Suprapubic skin (tissue), 3 donors: Measurements from ENCODE around the gene SKIC8.

Source experiments
- POLR2A ChIP-seq, 2 donors: fragments of 450-650 bp; IDR thresholded peaks; one replicate each; pipeline ENCODE4 v1.6.1; 2017; ENCODE audit warnings: antibody characterized with exemption in 2 of 2, mild to moderate bottlenecking in 2 of 2, moderate library complexity in 2 of 2
- TF ChIP-seq, protein P1 (sequence below), 2 donors: fragments of 200-600 bp in 1 of 2; fragments of 450-650 bp in 1 of 2; sonication (generic) in 1 of 2; IDR thresholded peaks; one replicate each; pipeline ENCODE4 v1.5.1; 2016 to 2019; ENCODE audit warnings: antibody characterized with exemption in 2 of 2, mild to moderate bottlenecking in 1 of 2, moderate library complexity in 1 of 2

- TF ChIP-seq, protein P1, sequence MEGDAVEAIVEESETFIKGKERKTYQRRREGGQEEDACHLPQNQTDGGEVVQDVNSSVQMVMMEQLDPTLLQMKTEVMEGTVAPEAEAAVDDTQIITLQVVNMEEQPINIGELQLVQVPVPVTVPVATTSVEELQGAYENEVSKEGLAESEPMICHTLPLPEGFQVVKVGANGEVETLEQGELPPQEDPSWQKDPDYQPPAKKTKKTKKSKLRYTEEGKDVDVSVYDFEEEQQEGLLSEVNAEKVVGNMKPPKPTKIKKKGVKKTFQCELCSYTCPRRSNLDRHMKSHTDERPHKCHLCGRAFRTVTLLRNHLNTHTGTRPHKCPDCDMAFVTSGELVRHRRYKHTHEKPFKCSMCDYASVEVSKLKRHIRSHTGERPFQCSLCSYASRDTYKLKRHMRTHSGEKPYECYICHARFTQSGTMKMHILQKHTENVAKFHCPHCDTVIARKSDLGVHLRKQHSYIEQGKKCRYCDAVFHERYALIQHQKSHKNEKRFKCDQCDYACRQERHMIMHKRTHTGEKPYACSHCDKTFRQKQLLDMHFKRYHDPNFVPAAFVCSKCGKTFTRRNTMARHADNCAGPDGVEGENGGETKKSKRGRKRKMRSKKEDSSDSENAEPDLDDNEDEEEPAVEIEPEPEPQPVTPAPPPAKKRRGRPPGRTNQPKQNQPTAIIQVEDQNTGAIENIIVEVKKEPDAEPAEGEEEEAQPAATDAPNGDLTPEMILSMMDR (IDR thresholded peaks at IDR 0.05): no peak
- no peak for TF ChIP-seq POLR2A (IDR thresholded peaks at IDR 0.05)
Observed at GRCh38 chr15:78322243-78322642, 22.8 kb upstream of the SKIC8 start.
